ENCODE measurements around the gene ZNF550.
"Not testable (repeated sequence)": the region's sequence is repeated elsewhere in the genome, so short reads cannot be mapped to it uniquely, and the experiment has no call there.

Gene ZNF550

DNA sequence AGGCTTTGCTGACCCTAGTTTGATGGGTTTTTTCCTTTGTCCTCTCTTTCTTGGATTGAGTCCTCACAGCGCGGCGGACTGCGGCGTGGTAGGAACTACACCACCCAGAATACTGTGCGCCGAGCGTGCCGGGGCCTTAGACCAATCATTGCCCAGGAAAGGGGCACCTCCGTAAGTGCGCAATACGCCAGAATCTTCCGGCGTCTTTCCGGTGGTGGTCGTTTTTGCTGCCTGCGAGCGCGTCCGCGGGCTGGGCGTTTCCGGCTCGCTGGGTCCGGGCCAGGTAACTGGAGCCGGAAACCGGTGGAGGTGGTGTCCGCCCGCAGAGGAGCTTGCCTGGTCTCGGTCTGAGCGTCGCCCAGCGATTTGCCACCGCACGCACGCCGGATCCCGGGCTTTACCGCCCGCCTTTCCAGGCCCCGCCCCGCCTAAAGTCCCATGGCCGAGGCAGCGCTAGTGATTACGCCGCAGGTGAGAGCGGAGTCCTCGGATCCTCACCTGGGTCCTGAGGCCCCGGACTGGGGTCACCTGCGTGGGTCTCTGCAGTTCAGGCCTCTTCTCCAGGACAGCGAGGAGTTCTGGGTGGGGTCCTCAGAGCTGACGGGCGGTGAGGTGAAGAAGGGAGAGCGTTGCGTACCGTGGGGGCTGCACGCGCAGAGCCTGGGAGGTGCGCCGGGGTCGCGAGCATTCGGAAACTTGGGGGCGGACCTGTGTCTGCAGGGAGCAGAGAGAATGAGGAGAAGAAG lies 32.4 kb downstream of the ZNF550 start, which contains the start of gene ZNF549:
Gene ZNF549, plus strand, starts transcription at position 221 of the 746 bp plus-strand sequence. Its CDS starts 218 bp downstream, at position 439.
- peak; percentile 92 for DNase-seq

DNA sequence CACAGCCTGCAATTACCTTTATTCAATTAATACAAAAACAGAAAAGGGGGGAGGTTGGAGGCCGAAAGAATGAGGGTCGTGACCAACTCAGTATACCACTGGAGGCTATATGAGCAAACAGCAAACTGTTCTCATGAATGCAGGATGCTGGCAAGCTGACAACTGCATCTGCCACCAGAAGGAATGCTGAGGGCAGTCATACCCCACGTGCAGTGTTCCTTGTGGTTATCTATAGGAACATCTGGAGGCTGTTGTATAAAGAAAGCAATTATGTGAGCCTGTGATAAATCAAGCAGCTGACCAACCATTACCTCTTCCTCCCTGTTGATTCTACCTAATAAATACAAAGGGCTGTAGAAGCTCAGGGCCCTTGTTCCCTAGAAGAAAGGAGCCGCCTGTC lies 41.6 kb downstream of the ZNF550 start:
- DNase-seq: not testable (repeated sequence)

DNA sequence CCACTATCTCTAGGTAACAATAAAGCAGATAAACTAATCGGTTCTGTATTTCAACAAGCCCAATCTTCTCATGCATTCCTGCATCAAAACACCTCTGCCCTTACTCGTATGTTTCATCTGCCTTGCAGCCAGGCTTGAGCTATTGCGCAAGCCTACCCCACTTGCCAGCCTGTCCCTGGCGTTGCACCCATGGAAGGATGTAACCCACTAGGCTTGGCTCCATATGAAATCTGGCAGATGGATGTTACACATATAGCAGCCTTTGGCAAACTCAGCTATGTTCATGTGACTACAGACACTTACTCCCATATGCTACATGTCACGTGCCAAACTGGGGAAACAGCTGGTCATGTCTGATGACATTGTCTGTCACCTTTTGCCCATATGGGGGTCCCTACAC lies 44.4 kb downstream of the ZNF550 start:
- DNase-seq: no peak

DNA sequence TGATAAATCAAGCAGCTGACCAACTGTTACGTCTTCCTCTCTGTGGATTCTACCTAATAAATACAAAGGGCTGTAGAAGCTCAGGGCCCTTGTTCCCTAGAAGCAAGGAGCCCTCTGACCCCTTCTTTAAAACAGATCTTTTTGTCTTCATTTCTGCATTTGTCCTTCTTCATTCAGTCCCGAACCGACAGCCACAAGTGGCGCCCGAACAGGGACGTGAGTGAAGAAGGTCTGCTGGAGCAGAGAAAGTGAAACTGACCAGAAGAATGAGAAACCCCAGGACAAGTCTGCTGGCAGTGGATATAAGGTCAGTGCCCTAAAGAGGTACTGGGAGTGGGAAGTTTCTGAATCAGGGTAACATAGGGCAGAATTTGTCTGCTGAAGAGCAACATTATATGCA lies 46.8 kb downstream of the ZNF550 start:
- DNase-seq: no peak

DNA sequence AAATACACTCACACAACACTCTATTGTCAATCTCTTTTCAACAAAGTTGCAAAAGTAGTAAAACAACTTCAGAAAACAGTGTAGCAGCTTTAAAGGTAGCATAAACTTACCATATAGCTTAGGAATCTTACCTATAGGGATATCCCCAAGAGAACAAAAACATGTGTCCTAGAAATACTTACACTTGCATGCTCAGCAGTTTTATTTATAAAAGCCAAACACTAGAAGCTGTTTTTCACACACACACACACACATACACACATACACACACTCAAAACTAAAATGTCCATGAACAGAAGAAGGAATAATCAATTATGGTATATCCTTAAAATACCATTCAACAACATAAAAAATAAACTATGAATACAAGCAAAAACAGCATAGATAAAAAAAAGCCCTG lies 48.2 kb downstream of the ZNF550 start:
- no peak for DNase-seq

DNA sequence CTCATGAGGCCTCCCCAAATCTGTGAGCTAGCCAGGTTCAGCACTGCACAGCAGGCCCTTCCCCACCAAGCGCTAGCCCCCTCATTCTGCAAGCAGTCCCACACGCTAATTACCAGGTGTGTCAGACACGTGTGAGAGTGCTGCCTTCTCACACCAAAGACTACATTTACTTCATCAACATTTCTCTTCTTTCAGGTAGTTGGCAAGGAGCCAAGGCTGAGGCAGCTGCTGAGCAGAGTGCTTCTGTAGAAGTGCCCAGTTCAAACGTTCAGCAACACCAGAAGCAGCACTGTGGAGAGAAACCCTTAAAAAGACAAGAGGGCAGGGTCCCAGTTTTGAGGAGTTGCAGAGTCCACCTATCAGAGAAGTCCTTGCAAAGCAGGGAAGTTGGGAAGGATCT lies 53.5 kb downstream of the ZNF550 start:
- no peak for DNase-seq

DNA sequence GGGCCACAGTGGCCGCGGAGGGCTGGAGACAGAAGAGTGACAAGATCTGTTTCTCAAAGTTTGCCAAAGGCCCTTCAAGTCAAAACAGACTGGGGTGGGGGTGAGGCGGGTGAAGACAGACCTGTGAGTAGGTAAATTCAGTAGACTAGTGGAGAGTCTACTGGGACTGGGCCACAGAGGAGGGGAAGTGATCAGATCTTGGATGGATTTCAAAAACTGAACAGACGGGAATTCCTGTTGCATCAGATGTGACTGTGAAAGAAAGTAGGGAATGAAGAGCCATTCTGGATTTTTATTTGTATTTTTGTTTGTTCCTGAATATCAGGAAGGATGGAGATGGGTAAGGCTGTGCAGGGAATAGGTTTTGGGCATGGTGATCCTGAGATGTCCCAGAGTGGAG lies 59.3 kb downstream of the ZNF550 start:
- not testable (repeated sequence) for DNase-seq

DNA sequence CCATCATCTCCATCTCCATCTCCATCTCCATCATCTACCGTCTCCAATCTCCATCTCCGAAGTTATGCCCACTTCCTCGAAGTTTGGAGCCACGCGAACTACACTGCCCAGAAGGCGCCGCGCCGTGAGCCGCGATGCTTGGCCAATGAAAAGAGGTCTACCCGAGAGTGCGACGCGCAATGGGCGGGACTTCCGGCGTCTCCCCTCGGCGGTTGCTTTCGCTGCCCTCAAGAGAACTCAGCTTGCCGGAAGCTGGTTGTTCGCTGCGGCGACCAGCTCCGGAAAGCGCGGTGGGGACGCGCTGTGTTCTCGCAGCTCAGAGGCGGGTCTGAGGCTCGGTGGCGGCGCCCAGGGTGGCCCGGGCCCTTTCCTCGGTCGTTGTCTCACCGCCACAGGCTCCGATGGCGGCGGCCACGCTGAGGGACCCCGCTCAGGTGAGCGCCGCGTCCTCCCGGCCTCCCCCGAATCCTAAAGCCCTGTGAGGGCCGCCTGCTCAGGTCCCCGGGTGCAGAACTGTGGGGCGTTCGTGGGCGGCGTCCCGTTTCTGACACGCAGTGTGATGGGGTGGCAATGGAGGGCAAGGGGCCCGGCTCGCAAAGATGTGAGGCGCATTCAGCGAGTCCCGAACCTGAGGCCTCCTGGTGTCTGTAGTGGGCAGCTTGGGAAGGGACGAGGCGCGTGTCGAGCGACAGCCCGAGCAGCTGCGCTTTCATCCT lies 59.8 kb downstream of the ZNF550 start, which contains the start of gene ZNF773:
Gene ZNF773, plus strand, starts transcription at position 259 of the 716 bp plus-strand sequence. Its CDS starts 143 bp downstream, at position 402.
- peak; percentile 96 for DNase-seq

DNA sequence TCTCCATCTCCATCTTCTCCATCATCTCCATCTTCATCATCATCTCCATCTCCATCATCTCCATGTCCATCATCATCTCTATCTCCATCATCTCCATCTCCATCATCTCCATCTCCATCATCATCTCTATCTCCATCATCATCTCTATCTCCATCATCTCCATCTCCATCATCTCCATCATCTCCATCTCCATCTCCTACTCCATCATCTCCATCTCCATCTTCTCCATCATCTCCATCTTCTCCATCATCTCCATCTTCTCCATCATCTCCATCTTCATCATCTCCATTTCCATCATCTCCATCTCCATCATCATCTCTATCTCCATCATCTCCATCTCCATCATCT lies 60.4 kb downstream of the ZNF550 start:
- DNase-seq: not testable (repeated sequence)

DNA sequence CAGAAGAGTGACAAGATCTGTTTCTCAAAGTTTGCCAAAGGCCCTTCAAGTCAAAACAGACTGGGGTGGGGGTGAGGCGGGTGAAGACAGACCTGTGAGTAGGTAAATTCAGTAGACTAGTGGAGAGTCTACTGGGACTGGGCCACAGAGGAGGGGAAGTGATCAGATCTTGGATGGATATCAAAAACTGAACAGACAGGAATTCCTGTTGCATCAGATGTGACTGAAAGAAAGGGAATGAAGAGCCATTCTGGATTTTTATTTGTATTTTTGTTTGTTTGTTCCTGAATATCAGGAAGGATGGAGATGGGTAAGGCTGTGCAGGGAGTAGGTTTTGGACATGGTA lies 71.4 kb downstream of the ZNF550 start:
- not testable (repeated sequence) for DNase-seq

DNA sequence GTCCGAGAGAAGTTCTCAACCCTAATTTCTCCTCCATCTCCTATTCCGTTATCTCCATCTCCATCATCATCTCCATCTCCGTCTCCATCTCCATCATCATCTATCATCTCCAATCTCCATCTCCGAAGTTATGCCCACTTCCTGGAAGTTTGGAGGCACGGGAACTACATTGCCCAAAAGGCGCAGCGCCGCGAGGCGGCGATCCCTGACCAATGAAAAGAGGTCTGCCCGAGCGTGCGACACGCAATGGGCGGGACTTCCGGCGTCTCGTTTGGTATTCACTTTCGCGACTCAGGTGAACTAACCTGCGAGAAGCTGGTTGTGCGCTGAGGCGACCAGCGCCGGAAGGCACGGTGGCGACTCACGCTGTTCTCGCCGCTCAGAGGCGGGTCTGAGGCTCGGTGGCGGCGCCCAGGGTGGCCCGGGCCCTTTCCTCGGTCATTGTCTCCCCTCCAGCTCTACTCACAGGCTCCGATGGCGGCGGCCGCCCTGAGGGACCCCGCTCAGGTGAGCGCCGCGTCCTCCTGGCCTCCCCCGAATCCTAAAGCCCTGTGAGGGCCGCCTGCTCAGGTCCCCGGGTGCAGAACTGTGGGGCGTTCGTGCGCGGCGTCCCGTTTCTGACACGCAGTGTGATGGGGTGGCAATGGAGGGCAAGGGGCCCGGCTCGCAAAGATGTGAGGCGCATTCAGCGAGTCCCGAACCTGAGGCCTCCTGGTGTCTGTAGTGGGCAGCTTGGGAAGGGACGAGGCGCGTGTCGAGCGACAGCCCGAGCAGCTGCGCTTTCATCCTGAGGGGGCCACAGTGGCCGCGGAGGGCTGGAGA lies 72.0 kb downstream of the ZNF550 start, which contains the start of gene ZNF419:
Gene ZNF419, plus strand, starts transcription at position 274 of the 822 bp plus-strand sequence. Its CDS starts 201 bp downstream, at position 475.
- DNase-seq: peak; percentile 94

Data from activated CD4-positive, alpha-beta T cell treated with anti-CD3 and anti-CD28 coated beads, Interleukin-2, Interleukin-6, amounts not matched to agents 100 ng/mL and 50 ng/mL, durations not matched to agents 16 hours and 8 hours (primary cell).